GM18907 (cell line): ENCODE data around the gene SLC11A2.
"Not testable (repeated sequence)": the region's sequence is repeated elsewhere in the genome, so short reads cannot be mapped to it uniquely, and the experiment has no call there.

Experiments
- ATAC-seq: cut with Tn5 transposase; IDR thresholded peaks from one replicate; pipeline ENCODE4 v1.9.1; 2021; ENCODE audit warnings: mild to moderate bottlenecking, moderate library complexity; ENCODE audit not compliant: unreplicated experiment

SLC11A2 gene

GRCh38 chr12:50951112-50951511 is 75.1 kb downstream of the SLC11A2 start:
- ATAC-seq: no peak

GRCh38 chr12:50949801-50950302 is 76.3 kb downstream of the SLC11A2 start:
- no peak for ATAC-seq

GRCh38 chr12:50948798-50949197 is 77.4 kb downstream of the SLC11A2 start:
- ATAC-seq: no peak

- no peak for ATAC-seq
Measured at GRCh38 chr12:50947933-50948626, 78.1 kb downstream of the SLC11A2 start.

- no peak for ATAC-seq
Measured at GRCh38 chr12:50937653-50938052, 88.5 kb downstream of the SLC11A2 start.

- ATAC-seq: no peak
Measured at GRCh38 chr12:50936821-50937530, 89.2 kb downstream of the SLC11A2 start.

GRCh38 chr12:50934981-50935807 is 91.0 kb downstream of the SLC11A2 start:
- ATAC-seq: no peak

- ATAC-seq: no peak
Measured at GRCh38 chr12:50934371-50934851, 91.8 kb downstream of the SLC11A2 start.

GRCh38 chr12:50933459-50934124 is 92.6 kb downstream of the SLC11A2 start:
- ATAC-seq: no peak

- no peak for ATAC-seq
Measured at GRCh38 chr12:50932787-50933280, 93.3 kb downstream of the SLC11A2 start.

GRCh38 chr12:50930477-50930876 is 95.7 kb downstream of the SLC11A2 start:
- not testable (repeated sequence) for ATAC-seq

- no peak for ATAC-seq
Measured at GRCh38 chr12:50929831-50930230, 96.4 kb downstream of the SLC11A2 start.
